GM12878 (cell line): Measurements from ENCODE around the gene ATG4B. TPM values are rescaled to one million over a fixed set of nuclear protein-coding genes. Genes with fewer than 3 reads are reported as not detected.
A peak's percentile ranks its signal among the peaks of the same experiment; 100 is the strongest.

Source experiments
- ATF2 ChIP-seq: IDR thresholded peaks from 2 replicates; pipeline ENCODE4 v1.6.1; 2012; ENCODE audit warnings: low read length, inconsistent platforms
- BCL3 ChIP-seq: IDR thresholded peaks from 2 replicates; pipeline ENCODE4 v1.6.1; 2011; ENCODE audit warnings: borderline replicate concordance, low read depth, mild to moderate bottlenecking, moderate library complexity, low read length; ENCODE audit not compliant: insufficient read depth, poor library complexity, severe bottlenecking
- IKZF1 ChIP-seq: fragments of 450-650 bp; conservative IDR thresholded peaks from 2 replicates; pipeline ENCODE4 v1.6.1; 2017; ENCODE audit warnings: antibody characterized with exemption, mild to moderate bottlenecking
- IRF3 ChIP-seq: fragments of 450-650 bp; IDR thresholded peaks from 2 replicates; pipeline ENCODE4 v1.6.1; 2014; ENCODE audit warnings: mild to moderate bottlenecking
- MEF2B ChIP-seq: fragments of 450-650 bp; IDR thresholded peaks from 2 replicates; pipeline ENCODE4 v1.6.1; 2018; ENCODE audit warnings: mild to moderate bottlenecking, moderate library complexity; ENCODE audit not compliant: partially characterized antibody, poor library complexity, severe bottlenecking
- MYC ChIP-seq: IDR thresholded peaks from 2 replicates; pipeline ENCODE4 v1.6.1; 2011; ENCODE audit warnings: mild to moderate bottlenecking, low read length, moderate library complexity, inconsistent platforms; ENCODE audit not compliant: insufficient read depth, insufficient replicate concordance, insufficient read length, severe bottlenecking
- NFXL1 ChIP-seq: fragments of 450-650 bp; IDR thresholded peaks from 2 replicates; pipeline ENCODE4 v1.6.1; 2017; ENCODE audit warnings: antibody characterized with exemption, mild to moderate bottlenecking, borderline replicate concordance
- PAX5 ChIP-seq: IDR thresholded peaks from 2 replicates; pipeline ENCODE4 v1.6.1; 2011; ENCODE audit warnings: low read depth, low read length, borderline replicate concordance
- RELA ChIP-seq: fragments of 450-650 bp; IDR thresholded peaks from 2 replicates; pipeline ENCODE4 v1.8.0; 2014; ENCODE audit warnings: borderline replicate concordance; ENCODE audit not compliant: partially characterized antibody
- TARDBP ChIP-seq: IDR thresholded peaks from 2 replicates; pipeline ENCODE4 v1.6.1; 2016; ENCODE audit warnings: borderline replicate concordance
- polyA plus RNA-seq, 11 experiments: library from polyadenylated mRNA; depleted of rRNA in 4 of 11; unstranded in 6 of 11; stranded (reverse) in 5 of 11; fragments of >200 nt; fragmentation: Nextera tagmentation in 4 of 11; fragmentation: Illumina TruSeq in 1 of 11; extraction: Ambion mirVana in 4 of 11; extraction: Trizol in 1 of 11; gene quantifications; 1 replicate in 1 of 11; 2 replicates in 10 of 11; pipeline versions ENCODE4 v1.2.1 to v1.2.3, GENCODE V29; 2011 to 2016; ENCODE audit warnings: inconsistent platforms in 2 of 11, missing spikeins in 2 of 11, low read depth in 1 of 11
- total RNA-seq, 4 experiments: library from RNA; depleted of rRNA in 3 of 4; stranded (reverse); fragments of >200 nt in 3 of 4; fragmentation: Illumina TruSeq in 1 of 4; extraction: Trizol in 1 of 4; gene quantifications; 2 replicates each; pipeline versions ENCODE4 v1.2.1 to v1.2.3, GENCODE V29; 2013 to 2021
- TF ChIP-seq, protein P1 (sequence below): fragments of 450-650 bp; IDR thresholded peaks from 2 replicates; pipeline ENCODE4 v1.6.1; 2017; ENCODE audit warnings: mild to moderate bottlenecking, low read depth, inconsistent platforms; ENCODE audit not compliant: poor library complexity, severe bottlenecking
- TF ChIP-seq, protein P2 (sequence below): IDR thresholded peaks from 2 replicates; pipeline ENCODE4 v1.6.1; 2012; ENCODE audit warnings: mild to moderate bottlenecking, low read depth, low read length
- TF ChIP-seq, protein P3 (sequence below): fragments of 150-350 bp; IDR thresholded peaks from 2 replicates; pipeline ENCODE4 v1.6.1; 2014; ENCODE audit warnings: mild to moderate bottlenecking, low read depth, low read length
- TF ChIP-seq, protein P4 (sequence below): fragments of 450-650 bp; IDR thresholded peaks from 2 replicates; pipeline ENCODE4 v1.6.1; 2016; ENCODE audit warnings: mild to moderate bottlenecking

ATG4B gene
- total and polyA plus RNA-seq, 10 of the 15 experiments (the other 5 are each of a cell fraction or from before 2014, with no cell fraction given): 5.8 to 84.1 (median 64.9) TPM

- TF ChIP-seq, protein P1, sequence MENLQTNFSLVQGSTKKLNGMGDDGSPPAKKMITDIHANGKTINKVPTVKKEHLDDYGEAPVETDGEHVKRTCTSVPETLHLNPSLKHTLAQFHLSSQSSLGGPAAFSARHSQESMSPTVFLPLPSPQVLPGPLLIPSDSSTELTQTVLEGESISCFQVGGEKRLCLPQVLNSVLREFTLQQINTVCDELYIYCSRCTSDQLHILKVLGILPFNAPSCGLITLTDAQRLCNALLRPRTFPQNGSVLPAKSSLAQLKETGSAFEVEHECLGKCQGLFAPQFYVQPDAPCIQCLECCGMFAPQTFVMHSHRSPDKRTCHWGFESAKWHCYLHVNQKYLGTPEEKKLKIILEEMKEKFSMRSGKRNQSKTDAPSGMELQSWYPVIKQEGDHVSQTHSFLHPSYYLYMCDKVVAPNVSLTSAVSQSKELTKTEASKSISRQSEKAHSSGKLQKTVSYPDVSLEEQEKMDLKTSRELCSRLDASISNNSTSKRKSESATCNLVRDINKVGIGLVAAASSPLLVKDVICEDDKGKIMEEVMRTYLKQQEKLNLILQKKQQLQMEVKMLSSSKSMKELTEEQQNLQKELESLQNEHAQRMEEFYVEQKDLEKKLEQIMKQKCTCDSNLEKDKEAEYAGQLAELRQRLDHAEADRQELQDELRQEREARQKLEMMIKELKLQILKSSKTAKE: no peak
- 0 out of 2 replicates have a peak, but pooled peaks have one; percentile 7 for TF ChIP-seq PAX5
- peak; percentile 90 for TF ChIP-seq IKZF1
- peak; percentile 76 for TF ChIP-seq MYC
- peak; percentile 34 for TF ChIP-seq RELA
- TF ChIP-seq BCL3: no peak
- peak; percentile 54; the same call in 1 of the 2 replicates for TF ChIP-seq NFXL1
- TF ChIP-seq IRF3: 0 out of 2 replicates have a peak, but pooled peaks have one; percentile 56
- no peak for TF ChIP-seq MEF2B
- TF ChIP-seq, protein P2, sequence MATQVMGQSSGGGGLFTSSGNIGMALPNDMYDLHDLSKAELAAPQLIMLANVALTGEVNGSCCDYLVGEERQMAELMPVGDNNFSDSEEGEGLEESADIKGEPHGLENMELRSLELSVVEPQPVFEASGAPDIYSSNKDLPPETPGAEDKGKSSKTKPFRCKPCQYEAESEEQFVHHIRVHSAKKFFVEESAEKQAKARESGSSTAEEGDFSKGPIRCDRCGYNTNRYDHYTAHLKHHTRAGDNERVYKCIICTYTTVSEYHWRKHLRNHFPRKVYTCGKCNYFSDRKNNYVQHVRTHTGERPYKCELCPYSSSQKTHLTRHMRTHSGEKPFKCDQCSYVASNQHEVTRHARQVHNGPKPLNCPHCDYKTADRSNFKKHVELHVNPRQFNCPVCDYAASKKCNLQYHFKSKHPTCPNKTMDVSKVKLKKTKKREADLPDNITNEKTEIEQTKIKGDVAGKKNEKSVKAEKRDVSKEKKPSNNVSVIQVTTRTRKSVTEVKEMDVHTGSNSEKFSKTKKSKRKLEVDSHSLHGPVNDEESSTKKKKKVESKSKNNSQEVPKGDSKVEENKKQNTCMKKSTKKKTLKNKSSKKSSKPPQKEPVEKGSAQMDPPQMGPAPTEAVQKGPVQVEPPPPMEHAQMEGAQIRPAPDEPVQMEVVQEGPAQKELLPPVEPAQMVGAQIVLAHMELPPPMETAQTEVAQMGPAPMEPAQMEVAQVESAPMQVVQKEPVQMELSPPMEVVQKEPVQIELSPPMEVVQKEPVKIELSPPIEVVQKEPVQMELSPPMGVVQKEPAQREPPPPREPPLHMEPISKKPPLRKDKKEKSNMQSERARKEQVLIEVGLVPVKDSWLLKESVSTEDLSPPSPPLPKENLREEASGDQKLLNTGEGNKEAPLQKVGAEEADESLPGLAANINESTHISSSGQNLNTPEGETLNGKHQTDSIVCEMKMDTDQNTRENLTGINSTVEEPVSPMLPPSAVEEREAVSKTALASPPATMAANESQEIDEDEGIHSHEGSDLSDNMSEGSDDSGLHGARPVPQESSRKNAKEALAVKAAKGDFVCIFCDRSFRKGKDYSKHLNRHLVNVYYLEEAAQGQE: peak; percentile 20; the same call in 1 of the 2 replicates
- no peak for TF ChIP-seq ATF2
- TF ChIP-seq TARDBP: no peak
- TF ChIP-seq, protein P3, sequence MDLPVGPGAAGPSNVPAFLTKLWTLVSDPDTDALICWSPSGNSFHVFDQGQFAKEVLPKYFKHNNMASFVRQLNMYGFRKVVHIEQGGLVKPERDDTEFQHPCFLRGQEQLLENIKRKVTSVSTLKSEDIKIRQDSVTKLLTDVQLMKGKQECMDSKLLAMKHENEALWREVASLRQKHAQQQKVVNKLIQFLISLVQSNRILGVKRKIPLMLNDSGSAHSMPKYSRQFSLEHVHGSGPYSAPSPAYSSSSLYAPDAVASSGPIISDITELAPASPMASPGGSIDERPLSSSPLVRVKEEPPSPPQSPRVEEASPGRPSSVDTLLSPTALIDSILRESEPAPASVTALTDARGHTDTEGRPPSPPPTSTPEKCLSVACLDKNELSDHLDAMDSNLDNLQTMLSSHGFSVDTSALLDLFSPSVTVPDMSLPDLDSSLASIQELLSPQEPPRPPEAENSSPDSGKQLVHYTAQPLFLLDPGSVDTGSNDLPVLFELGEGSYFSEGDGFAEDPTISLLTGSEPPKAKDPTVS: no peak
- TF ChIP-seq, protein P4, sequence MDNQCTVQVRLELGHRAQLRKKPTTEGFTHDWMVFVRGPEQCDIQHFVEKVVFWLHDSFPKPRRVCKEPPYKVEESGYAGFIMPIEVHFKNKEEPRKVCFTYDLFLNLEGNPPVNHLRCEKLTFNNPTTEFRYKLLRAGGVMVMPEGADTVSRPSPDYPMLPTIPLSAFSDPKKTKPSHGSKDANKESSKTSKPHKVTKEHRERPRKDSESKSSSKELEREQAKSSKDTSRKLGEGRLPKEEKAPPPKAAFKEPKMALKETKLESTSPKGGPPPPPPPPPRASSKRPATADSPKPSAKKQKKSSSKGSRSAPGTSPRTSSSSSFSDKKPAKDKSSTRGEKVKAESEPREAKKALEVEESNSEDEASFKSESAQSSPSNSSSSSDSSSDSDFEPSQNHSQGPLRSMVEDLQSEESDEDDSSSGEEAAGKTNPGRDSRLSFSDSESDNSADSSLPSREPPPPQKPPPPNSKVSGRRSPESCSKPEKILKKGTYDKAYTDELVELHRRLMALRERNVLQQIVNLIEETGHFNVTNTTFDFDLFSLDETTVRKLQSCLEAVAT: no peak
These were observed 49.3 kb downstream of the ATG4B start, which contains the start of gene DTYMK (continued) for GRCh38 chr2:241686650-241687425.
